ENCODE data around the gene RMND5B. TPM values are rescaled to one million over a fixed set of nuclear protein-coding genes. Genes with fewer than 3 reads are reported as not detected.

RMND5B gene
- total RNA-seq, 1 donor from 2014 or later = 25.3 TPM

- no peak overlapping the region for H3K27ac ChIP-seq
- peaks cover 9% of the 10 kb centered on the region for H3K27me3 ChIP-seq
- H3K27me3 Mint-ChIP-seq (ENCODE audit: insufficient read depth, low read depth) = peaks cover 17% of the 10 kb centered on the region
- peaks cover 4% of the 10 kb centered on the region for H3K9me3 Mint-ChIP-seq
- H3K4me1 ChIP-seq = peaks cover 14% of the 10 kb centered on the region
- no peak overlapping the region for H3K27ac Mint-ChIP-seq
- no peak overlapping the region for H3K9ac ChIP-seq
- peaks cover 3% of the 10 kb centered on the region for H3K79me2 ChIP-seq (ENCODE audit: low read depth)
- peaks cover 31% of the 10 kb centered on the region for H3F3A ChIP-seq (ENCODE audit: low read depth)
- no peak overlapping the region for H3K4me3 ChIP-seq
- peaks cover 31% of the 10 kb centered on the region for H3K4me1 Mint-ChIP-seq
- no peak overlapping the region for H3K4me3 Mint-ChIP-seq
- no peaks in the 10 kb centered on the region for H3K9me3 ChIP-seq (ENCODE audit: low read depth)
- H2AFZ ChIP-seq (replicated peaks) = no peak overlapping the region
- no peak for DNase-seq (ENCODE audit: low spot score)
- no peak overlapping the region for H3K4me2 ChIP-seq
- no peaks in the 10 kb centered on the region for H3K36me3 Mint-ChIP-seq
- no peaks in the 10 kb centered on the region for H3K36me3 ChIP-seq
- TF ChIP-seq EZH2phosphoT487 (IDR thresholded peaks at IDR 0.05) = no peak
- TF ChIP-seq, protein P1, sequence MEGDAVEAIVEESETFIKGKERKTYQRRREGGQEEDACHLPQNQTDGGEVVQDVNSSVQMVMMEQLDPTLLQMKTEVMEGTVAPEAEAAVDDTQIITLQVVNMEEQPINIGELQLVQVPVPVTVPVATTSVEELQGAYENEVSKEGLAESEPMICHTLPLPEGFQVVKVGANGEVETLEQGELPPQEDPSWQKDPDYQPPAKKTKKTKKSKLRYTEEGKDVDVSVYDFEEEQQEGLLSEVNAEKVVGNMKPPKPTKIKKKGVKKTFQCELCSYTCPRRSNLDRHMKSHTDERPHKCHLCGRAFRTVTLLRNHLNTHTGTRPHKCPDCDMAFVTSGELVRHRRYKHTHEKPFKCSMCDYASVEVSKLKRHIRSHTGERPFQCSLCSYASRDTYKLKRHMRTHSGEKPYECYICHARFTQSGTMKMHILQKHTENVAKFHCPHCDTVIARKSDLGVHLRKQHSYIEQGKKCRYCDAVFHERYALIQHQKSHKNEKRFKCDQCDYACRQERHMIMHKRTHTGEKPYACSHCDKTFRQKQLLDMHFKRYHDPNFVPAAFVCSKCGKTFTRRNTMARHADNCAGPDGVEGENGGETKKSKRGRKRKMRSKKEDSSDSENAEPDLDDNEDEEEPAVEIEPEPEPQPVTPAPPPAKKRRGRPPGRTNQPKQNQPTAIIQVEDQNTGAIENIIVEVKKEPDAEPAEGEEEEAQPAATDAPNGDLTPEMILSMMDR (IDR thresholded peaks at IDR 0.05) = no peak
- TF ChIP-seq EZH2 (IDR thresholded peaks at IDR 0.05) = no peak
- no peaks in the 10 kb centered on the region for H4K20me1 ChIP-seq (ENCODE audit: low read depth)
These were observed 67.9 kb downstream of the RMND5B start for GRCh38 chr5:178198706-178199105.

- no peak overlapping the region for H2AFZ ChIP-seq (replicated peaks)
- H3F3A ChIP-seq (ENCODE audit: low read depth) = peaks cover 34% of the 10 kb centered on the region
- H3K36me3 ChIP-seq = no peaks in the 10 kb centered on the region
- H3K4me1 ChIP-seq = peaks cover 14% of the 10 kb centered on the region
- Mint-ChIP-seq H3K27ac (peak overlapping the region; percentile 6), H3K4me1 (peaks cover 29% of the 10 kb centered on the region), H3K36me3 (peaks cover 2% of the 10 kb centered on the region), H3K27me3 (ENCODE audit: insufficient read depth, low read depth) (peaks cover 21% of the 10 kb centered on the region), H3K4me3 (no peak overlapping the region), H3K9me3 (peaks cover 5% of the 10 kb centered on the region)
- H3K27ac ChIP-seq = no peak overlapping the region
- peaks cover 9% of the 10 kb centered on the region for H3K27me3 ChIP-seq
- TF ChIP-seq EZH2phosphoT487 (IDR thresholded peaks at IDR 0.05) (no peak), EZH2 (IDR thresholded peaks at IDR 0.05) (no peak)
- TF ChIP-seq, protein P1 (IDR thresholded peaks at IDR 0.05) = no peak
- no peaks in the 10 kb centered on the region for H4K20me1 ChIP-seq (ENCODE audit: low read depth)
- H3K79me2 ChIP-seq (ENCODE audit: low read depth) = peaks cover 10% of the 10 kb centered on the region
- no peak for DNase-seq (ENCODE audit: low spot score)
- H3K9ac ChIP-seq = no peak overlapping the region
- H3K4me3 ChIP-seq = no peak overlapping the region
- H3K4me2 ChIP-seq = no peak overlapping the region
- H3K9me3 ChIP-seq (ENCODE audit: low read depth) = no peaks in the 10 kb centered on the region
These were observed 69.0 kb downstream of the RMND5B start for GRCh38 chr5:178199581-178200434.

Other genes starting within 250 kb of the RMND5B start
- gene PROP1, start 134.8 kb upstream of the RMND5B start, total RNA-seq (ENCODE audit: low replicate concordance) = not detected in 2 replicates
- gene N4BP3, start 17.5 kb upstream of the RMND5B start, total RNA-seq (ENCODE audit: low replicate concordance) = 4.1 and 12.8 TPM in 2 replicates
- 357 and 380 TPM in 2 replicates for gene NHP2, start 22.9 kb downstream of the RMND5B start, total RNA-seq (ENCODE audit: low replicate concordance)
- not detected in 2 replicates for gene GMCL2, start 56.4 kb downstream of the RMND5B start, total RNA-seq (ENCODE audit: low replicate concordance)
- gene HNRNPAB, start 73.5 kb downstream of the RMND5B start, total RNA-seq (ENCODE audit: low replicate concordance) = 186 and 195 TPM in 2 replicates
- 20.5 and 25.9 TPM in 2 replicates for gene PHYKPL, start 101.8 kb downstream of the RMND5B start, total RNA-seq (ENCODE audit: low replicate concordance)